Gastrocnemius medialis (tissue), 4 donors: ENCODE measurements around the gene LRRC4C.
"Not testable (repeated sequence)": the region's sequence is repeated elsewhere in the genome, so short reads cannot be mapped to it uniquely, and the experiment has no call there.

Experiments
- POLR2A ChIP-seq, 2 donors: fragments of 450-650 bp; IDR thresholded peaks; one replicate each; pipeline ENCODE4 v1.6.1; 2017; ENCODE audit warnings: antibody characterized with exemption in 2 of 2, mild to moderate bottlenecking in 2 of 2, moderate library complexity in 2 of 2
- TF ChIP-seq, protein P1 (sequence below), 5 experiments: fragments of 450-650 bp in 3 of 5; fragments of 200-600 bp in 2 of 5; sonication (generic) in 2 of 5; IDR thresholded peaks in 4 of 5; conservative IDR thresholded peaks in 1 of 5; 1 replicate in 4 of 5; 2 replicates in 1 of 5; pipeline ENCODE4 v1.5.1; 2016 to 2019; ENCODE audit warnings: antibody characterized with exemption in 5 of 5, mild to moderate bottlenecking in 3 of 5, moderate library complexity in 3 of 5

DNA sequence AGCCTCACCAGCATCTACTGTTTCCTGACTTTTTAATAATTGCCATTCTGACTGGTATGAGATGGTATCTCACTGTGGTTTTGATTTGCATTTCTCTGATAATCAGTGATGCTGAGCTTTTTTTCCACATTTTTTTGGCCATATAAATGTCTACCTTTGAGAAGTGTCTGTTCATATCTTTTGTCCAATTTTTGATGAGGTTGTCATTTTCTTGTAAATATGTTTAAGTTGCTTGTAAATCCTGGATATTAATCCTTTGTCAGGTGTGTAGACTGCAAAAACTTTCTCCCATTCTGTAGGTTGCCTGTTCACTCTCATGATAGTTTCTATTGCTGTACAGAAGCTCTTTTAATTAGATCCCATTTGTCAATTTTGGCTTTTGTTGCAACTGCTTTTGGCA is 439.8 kb downstream of the LRRC4C start:
- not testable (repeated sequence) for TF ChIP-seq POLR2A (IDR thresholded peaks at IDR 0.05)
- TF ChIP-seq, protein P1, sequence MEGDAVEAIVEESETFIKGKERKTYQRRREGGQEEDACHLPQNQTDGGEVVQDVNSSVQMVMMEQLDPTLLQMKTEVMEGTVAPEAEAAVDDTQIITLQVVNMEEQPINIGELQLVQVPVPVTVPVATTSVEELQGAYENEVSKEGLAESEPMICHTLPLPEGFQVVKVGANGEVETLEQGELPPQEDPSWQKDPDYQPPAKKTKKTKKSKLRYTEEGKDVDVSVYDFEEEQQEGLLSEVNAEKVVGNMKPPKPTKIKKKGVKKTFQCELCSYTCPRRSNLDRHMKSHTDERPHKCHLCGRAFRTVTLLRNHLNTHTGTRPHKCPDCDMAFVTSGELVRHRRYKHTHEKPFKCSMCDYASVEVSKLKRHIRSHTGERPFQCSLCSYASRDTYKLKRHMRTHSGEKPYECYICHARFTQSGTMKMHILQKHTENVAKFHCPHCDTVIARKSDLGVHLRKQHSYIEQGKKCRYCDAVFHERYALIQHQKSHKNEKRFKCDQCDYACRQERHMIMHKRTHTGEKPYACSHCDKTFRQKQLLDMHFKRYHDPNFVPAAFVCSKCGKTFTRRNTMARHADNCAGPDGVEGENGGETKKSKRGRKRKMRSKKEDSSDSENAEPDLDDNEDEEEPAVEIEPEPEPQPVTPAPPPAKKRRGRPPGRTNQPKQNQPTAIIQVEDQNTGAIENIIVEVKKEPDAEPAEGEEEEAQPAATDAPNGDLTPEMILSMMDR (IDR thresholded peaks at IDR 0.05 in 4 of 5, conservative IDR thresholded peaks at IDR 0.05 in 1 of 5) = not testable (repeated sequence)
